ENCODE data around the gene RNPEP. TPM values are rescaled to one million over a fixed set of nuclear protein-coding genes. Genes with fewer than 3 reads are reported as not detected.
"Not testable (repeated sequence)": the region's sequence is repeated elsewhere in the genome, so short reads cannot be mapped to it uniquely, and the experiment has no call there.

Gene RNPEP
- total RNA-seq, 1 experiment from 2014 or later = 48.4 TPM

DNA sequence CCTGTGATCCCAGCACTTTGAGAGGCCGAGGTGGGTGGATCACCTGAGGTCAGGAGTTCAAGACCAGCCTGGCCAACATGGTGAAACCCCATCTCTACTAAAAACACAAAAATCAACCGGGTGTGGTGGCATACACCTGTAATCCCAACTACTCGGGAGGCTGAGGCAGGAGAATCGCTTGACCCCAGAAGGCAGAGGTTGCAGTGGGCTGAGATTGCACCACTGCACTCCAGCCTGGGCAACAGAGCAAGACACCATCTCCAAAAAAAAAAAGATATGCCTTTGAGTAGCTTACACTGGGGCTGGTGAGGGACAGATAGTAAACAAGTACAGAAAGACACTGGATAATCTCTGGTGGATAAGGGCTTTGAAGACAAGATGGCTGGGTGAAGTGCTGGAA lies 72.2 kb downstream of the RNPEP start:
- H3K4me1 ChIP-seq = peaks cover 24% of the 10 kb centered on the region
- not testable (repeated sequence) for H3K36me3 ChIP-seq; H3K9me3 ChIP-seq (replicated peaks); H3K4me3 ChIP-seq; H3K27me3 ChIP-seq; H3K27ac ChIP-seq; DNase-seq

Other genes starting within 250 kb of the RNPEP start
- gene IPO9, start 153.5 kb upstream of the RNPEP start, total RNA-seq (2014; rRNA removed; shearing (Covaris generic)) = 69.8 and 70.4 TPM in 2 replicates
- 3.5 and 3.8 TPM in 2 replicates for gene SHISA4, start 93.8 kb upstream of the RNPEP start, total RNA-seq (2014; rRNA removed; shearing (Covaris generic))
- not detected in 2 replicates for gene LMOD1, start 36.1 kb upstream of the RNPEP start, total RNA-seq (2014; rRNA removed; shearing (Covaris generic))
- 86.8 and 89.5 TPM in 2 replicates for gene TIMM17A, start 27.1 kb upstream of the RNPEP start, total RNA-seq (2014; rRNA removed; shearing (Covaris generic))
- gene ELF3, start 27.9 kb downstream of the RNPEP start, total RNA-seq (2014; rRNA removed; shearing (Covaris generic)) = 0.51 and 0.59 TPM in 2 replicates
- 0.02 TPM in 1 of 2 replicates, not detected in the other for gene GPR37L1, start 140.3 kb downstream of the RNPEP start, total RNA-seq (2014; rRNA removed; shearing (Covaris generic))
- gene ARL8A, start 162.1 kb downstream of the RNPEP start, total RNA-seq (2014; rRNA removed; shearing (Covaris generic)) = 17.1 and 18.1 TPM in 2 replicates
- 0.08 and 0.14 TPM in 2 replicates for gene PTPN7, start 178.0 kb downstream of the RNPEP start, total RNA-seq (2014; rRNA removed; shearing (Covaris generic))
- gene LGR6, start 211.2 kb downstream of the RNPEP start, total RNA-seq (2014; rRNA removed; shearing (Covaris generic)) = not detected in 2 replicates